HG03354 (cell line): Measurements from ENCODE around the gene SCN7A.
"Not testable (repeated sequence)": the region's sequence is repeated elsewhere in the genome, so short reads cannot be mapped to it uniquely, and the experiment has no call there.

Experiments used
- ATAC-seq: cut with Tn5 transposase; IDR thresholded peaks from one replicate; pipeline ENCODE4 v1.9.1; 2021; ENCODE audit warnings: mild to moderate bottlenecking; ENCODE audit not compliant: unreplicated experiment, poor library complexity, severe bottlenecking

Gene SCN7A

GRCh38 chr2:166364476-166365161, 129.4 kb downstream of the SCN7A start:
- no peak for ATAC-seq

- ATAC-seq, result peak; percentile 67
Measured at GRCh38 chr2:166361351-166362153, 132.5 kb downstream of the SCN7A start.

- ATAC-seq, result no peak
Measured at GRCh38 chr2:166360906-166361305, 133.1 kb downstream of the SCN7A start.

DNA sequence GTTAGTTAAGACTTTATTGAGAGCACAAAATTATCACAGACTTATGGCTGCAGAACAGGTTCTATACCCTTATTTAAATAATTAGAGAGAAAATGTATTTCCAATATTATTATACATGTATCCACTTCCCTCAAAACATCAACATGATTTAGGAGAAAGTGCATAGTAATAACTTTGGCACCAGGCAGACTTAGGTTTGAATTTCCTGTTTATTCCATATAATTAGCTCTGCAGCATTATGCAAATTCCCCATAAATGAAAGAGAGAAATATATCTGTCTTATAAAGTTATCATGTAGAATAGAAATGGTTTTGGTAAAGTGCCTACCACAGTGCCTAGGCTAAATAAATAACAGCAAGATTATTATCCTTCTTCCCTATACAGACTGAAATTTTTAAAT, 133.6 kb downstream of the SCN7A start:
- ATAC-seq, result no peak

DNA sequence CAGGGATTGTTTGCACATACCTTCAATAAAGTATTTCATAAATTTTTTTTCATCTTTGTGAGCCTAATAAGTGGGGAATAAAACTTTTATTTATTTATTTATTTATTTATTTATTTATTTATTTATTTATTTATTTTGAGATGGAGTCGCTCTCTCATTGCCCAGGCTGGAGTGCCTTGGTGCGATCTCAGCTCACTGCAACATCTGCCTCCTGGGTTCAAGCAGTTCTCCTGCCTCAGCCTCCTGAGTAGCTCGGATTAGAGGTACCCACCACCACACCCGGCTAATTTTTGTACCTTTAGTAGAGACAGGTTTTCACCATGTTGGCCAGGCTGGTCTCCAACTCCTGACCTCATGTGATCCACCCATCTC, 136.1 kb downstream of the SCN7A start:
- ATAC-seq, result not testable (repeated sequence)

DNA sequence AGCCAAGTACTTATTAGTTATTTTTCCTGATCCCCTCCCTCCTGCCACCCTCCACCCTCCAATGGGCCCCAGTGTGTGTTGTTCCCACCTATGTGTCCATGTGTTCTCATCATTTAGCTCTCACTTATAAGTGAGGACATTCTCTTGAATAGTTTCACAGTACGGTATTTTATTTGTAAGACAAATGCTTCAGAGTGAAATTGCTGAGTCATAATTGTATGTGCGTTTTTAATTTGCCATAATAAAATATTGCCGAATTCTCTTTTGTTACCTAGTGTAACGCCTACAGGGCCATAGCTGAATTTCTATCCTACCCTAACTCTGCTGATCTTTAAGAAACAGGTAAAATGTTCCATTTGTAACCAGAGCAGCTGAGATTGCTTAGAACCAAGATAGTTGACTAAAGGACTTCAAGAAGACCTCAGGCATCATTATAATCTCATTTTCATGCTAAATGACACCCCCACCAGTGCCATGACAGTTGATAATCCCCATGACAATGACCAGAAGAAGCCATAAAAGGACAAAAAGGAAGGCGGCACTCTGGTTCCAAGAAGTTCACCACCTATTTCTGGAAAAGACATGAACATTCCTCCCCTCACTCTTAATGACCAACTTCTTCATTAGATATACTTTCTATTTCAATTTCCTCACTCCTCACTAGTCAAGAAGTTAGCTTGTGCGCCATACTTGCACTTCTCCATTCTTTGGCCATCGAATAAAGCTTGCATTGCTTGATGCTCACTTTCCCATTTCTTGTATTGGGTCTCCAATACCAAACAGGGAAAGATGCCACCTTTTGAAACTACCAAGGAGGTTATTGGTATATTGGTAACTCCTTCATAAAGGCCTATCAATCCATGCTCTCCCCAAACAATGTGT, 136.7 kb downstream of the SCN7A start:
- ATAC-seq, result no peak
